NCI-H82 (cell line): Measurements from ENCODE around the gene RAB32.

Source experiments
- DNase-seq: peaks from one replicate; lab custom pipeline; 2025; lab: John Stamatoyannopoulos, UW

The RAB32 gene

GRCh38 chr6:146582857-146583256 lies 39.2 kb downstream of the RAB32 start:
- peak; percentile 58 for DNase-seq

GRCh38 chr6:146583966-146584365 lies 40.3 kb downstream of the RAB32 start:
- no peak for DNase-seq

GRCh38 chr6:146587459-146587858 lies 43.8 kb downstream of the RAB32 start:
- DNase-seq = no peak

GRCh38 chr6:146590492-146590891 lies 46.9 kb downstream of the RAB32 start:
- DNase-seq = no peak

GRCh38 chr6:146592451-146592850 lies 48.8 kb downstream of the RAB32 start:
- no peak for DNase-seq

GRCh38 chr6:146593986-146594385 lies 50.4 kb downstream of the RAB32 start:
- DNase-seq = no peak

GRCh38 chr6:146594495-146594894 lies 50.9 kb downstream of the RAB32 start:
- peak; percentile 47 for DNase-seq

- no peak for DNase-seq
Observed at GRCh38 chr6:146595972-146596731, 52.5 kb downstream of the RAB32 start.

- DNase-seq = peak; percentile 48
Observed at GRCh38 chr6:146598772-146599405, 55.3 kb downstream of the RAB32 start, which contains the start of gene ADGB. Gene ADGB (plus strand): TSS chr6:146598972. CDS start chr6:146599041, 69 bp downstream.

GRCh38 chr6:146601352-146601751 lies 57.7 kb downstream of the RAB32 start:
- DNase-seq = no peak

- DNase-seq = peak; percentile 96
Observed at GRCh38 chr6:146602526-146602925, 58.9 kb downstream of the RAB32 start.
